Neural cell (in vitro differentiated cells): ENCODE measurements around the gene FGD5. TPM values are rescaled to one million over a fixed set of nuclear protein-coding genes. Genes with fewer than 3 reads are reported as not detected.
A peak's percentile ranks its signal among the peaks of the same experiment; 100 is the strongest.

Experiments used
- H2AFZ ChIP-seq: fragments of 200-600, 300-800 bp; sonication (generic), shearing (Covaris generic); 2 replicates; pipeline ENCODE4 v1.6.0; 2014; ENCODE audit warnings: low read depth, mild to moderate bottlenecking, antibody characterized with exemption, low read length, moderate library complexity
- H3F3A ChIP-seq: fragments of 200-600 bp; shearing (Covaris generic); 2 replicates; pipeline ENCODE4 v1.6.1; 2016; ENCODE audit warnings: mild to moderate bottlenecking, moderate library complexity, mixed read lengths, antibody characterized with exemption, low read length; ENCODE audit not compliant: insufficient read depth, poor library complexity, severe bottlenecking
- H3K27ac ChIP-seq: fragments of 200-600, 300-800 bp; sonication (generic), shearing (Covaris generic); 2 replicates; pipeline ENCODE4 v1.5.1; 2014; ENCODE audit warnings: mild to moderate bottlenecking, low read length, moderate library complexity
- H3K27me3 ChIP-seq: fragments of 300-800, 200-600 bp; sonication (generic), shearing (Covaris generic); 2 replicates; pipeline ENCODE4 v1.6.0; 2014; ENCODE audit warnings: mild to moderate bottlenecking, low read depth, low read length, moderate library complexity; ENCODE audit not compliant: insufficient read depth
- H3K36me3 ChIP-seq: fragments of 300-800, 200-600 bp; sonication (generic), shearing (Covaris generic); 2 replicates; pipeline ENCODE4 v1.5.1; 2014; ENCODE audit warnings: mild to moderate bottlenecking, antibody characterized with exemption, low read length, moderate library complexity; ENCODE audit not compliant: insufficient read depth
- H3K4me2 ChIP-seq: fragments of 300-800, 200-600 bp; sonication (generic), shearing (Covaris generic); 2 replicates; pipeline ENCODE4 v1.6.0; 2014; ENCODE audit warnings: mild to moderate bottlenecking, low read length
- H3K4me3 ChIP-seq: fragments of 300-800, 200-600 bp; sonication (generic), shearing (Covaris generic); 2 replicates; pipeline ENCODE4 v1.5.1; 2014; ENCODE audit warnings: mild to moderate bottlenecking, low read length, moderate library complexity
- H3K79me2 ChIP-seq: fragments of 200-600 bp; shearing (Covaris generic); replicated peaks from 2 replicates; pipeline ENCODE4 v1.6.0; 2014; ENCODE audit warnings: mild to moderate bottlenecking, low read length, moderate library complexity; ENCODE audit not compliant: insufficient read depth
- H3K9ac ChIP-seq: fragments of 300-800, 200-600 bp; sonication (generic), shearing (Covaris generic); 2 replicates; pipeline ENCODE4 v1.6.1; 2016; ENCODE audit warnings: mild to moderate bottlenecking, low read length, mixed read lengths
- H3K9me2 ChIP-seq: fragments of 200-600 bp; shearing (Covaris generic); 2 replicates; pipeline ENCODE4 v1.6.1; 2016; ENCODE audit warnings: mild to moderate bottlenecking, low read length, mixed read lengths; ENCODE audit not compliant: insufficient read depth
- H3K9me3 ChIP-seq: fragments of 200-600, 300-800 bp; sonication (generic), shearing (Covaris generic); 2 replicates; pipeline ENCODE4 v1.6.1; 2016; ENCODE audit warnings: mild to moderate bottlenecking, mixed run types, low read length, moderate library complexity, mixed read lengths
- H4K20me1 ChIP-seq: fragments of 200-600 bp; shearing (Covaris generic); 2 replicates; pipeline ENCODE4 v1.6.1; 2016; ENCODE audit warnings: mild to moderate bottlenecking, mixed run types; ENCODE audit not compliant: insufficient read depth
- EP300 ChIP-seq: fragments of 450-650 bp; conservative IDR thresholded peaks from 2 replicates; pipeline ENCODE4 v1.6.1; 2014; ENCODE audit warnings: antibody characterized with exemption, mild to moderate bottlenecking, moderate library complexity; ENCODE audit not compliant: poor library complexity, severe bottlenecking
- EZH2 ChIP-seq: fragments of 200-600, 300-800 bp; shearing (Covaris generic), sonication (generic); IDR thresholded peaks from 2 replicates; pipeline ENCODE4 v1.6.1; 2014; ENCODE audit warnings: antibody characterized with exemption, low read length, borderline replicate concordance, mild to moderate bottlenecking; ENCODE audit not compliant: insufficient read depth, poor library complexity, severe bottlenecking
- MXI1 ChIP-seq: fragments of 450-650 bp; conservative IDR thresholded peaks from 2 replicates; pipeline ENCODE4 v1.6.1; 2014; ENCODE audit warnings: antibody characterized with exemption, mild to moderate bottlenecking; ENCODE audit not compliant: poor library complexity, severe bottlenecking
- POLR2AphosphoS5 ChIP-seq: IDR thresholded peaks from 2 replicates; pipeline ENCODE4 v1.6.1; 2012
- RAD21 ChIP-seq: fragments of 450-650 bp; conservative IDR thresholded peaks from 2 replicates; pipeline ENCODE4 v1.6.1; 2014; ENCODE audit warnings: antibody characterized with exemption, mild to moderate bottlenecking, moderate library complexity
- SMC3 ChIP-seq: fragments of 450-650 bp; conservative IDR thresholded peaks from 2 replicates; pipeline ENCODE4 v1.6.1; 2014; ENCODE audit warnings: antibody characterized with exemption, mild to moderate bottlenecking, moderate library complexity; ENCODE audit not compliant: poor library complexity
- TAF1 ChIP-seq: IDR thresholded peaks from 2 replicates; pipeline ENCODE4 v1.6.1; 2012; ENCODE audit warnings: low read depth
- polyA plus RNA-seq: library from polyadenylated mRNA; depleted of rRNA; stranded (reverse); fragments of >200 nt; gene quantifications from 2 replicates; pipeline ENCODE4 v1.2.3, GENCODE V29; 2014
- TF ChIP-seq, protein P1 (sequence below): IDR thresholded peaks from 2 replicates; pipeline ENCODE4 v1.6.1; 2012; ENCODE audit warnings: borderline replicate concordance
- TF ChIP-seq, protein P2 (sequence below): fragments of 450-650 bp; IDR thresholded peaks from 2 replicates; pipeline ENCODE4 v1.5.1; 2014; ENCODE audit warnings: antibody characterized with exemption, mild to moderate bottlenecking, moderate library complexity; ENCODE audit not compliant: poor library complexity, severe bottlenecking

FGD5 gene
- polyA plus RNA-seq, 1 donor from 2014 or later: not detected

DNA sequence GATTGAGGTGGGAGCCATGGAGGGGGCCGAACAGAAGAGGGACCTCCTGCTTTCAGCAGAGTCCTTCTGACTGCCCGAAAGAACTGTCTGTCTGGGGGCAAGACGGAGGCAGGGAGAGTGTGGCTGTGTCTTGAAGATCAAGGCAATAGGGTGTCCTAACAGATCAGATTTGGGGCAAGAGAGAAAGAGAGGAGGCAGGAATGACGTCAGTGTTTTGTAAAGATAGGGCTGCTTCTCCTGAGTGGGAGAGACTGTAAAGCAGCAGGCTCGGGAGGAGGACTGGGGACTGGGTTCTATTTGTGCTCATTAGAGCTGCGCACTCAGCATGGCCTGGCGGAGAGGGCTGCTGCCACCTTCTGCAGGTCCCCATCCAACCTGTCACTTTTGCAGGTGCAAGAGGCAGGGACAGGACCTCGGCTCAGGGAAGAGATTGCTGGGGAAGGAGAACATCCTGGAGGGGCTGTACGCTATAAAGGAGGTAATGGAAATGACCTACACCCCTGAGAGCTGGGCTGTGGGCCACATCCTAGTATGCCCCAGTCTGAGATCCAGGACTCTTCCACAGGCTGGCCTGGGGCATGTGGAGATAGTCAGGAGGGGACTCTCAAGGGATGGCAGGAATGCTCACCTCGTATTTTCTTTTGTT, 29.0 kb upstream of the FGD5 start:
- no peak overlapping the region for H3K4me3 ChIP-seq
- H3K9me2 ChIP-seq: no peaks in the 10 kb centered on the region
- H3K36me3 ChIP-seq: no peaks in the 10 kb centered on the region
- no peaks in the 10 kb centered on the region for H3K27me3 ChIP-seq
- no peaks in the 10 kb centered on the region for H4K20me1 ChIP-seq
- no peaks in the 10 kb centered on the region for H3F3A ChIP-seq
- H3K9me3 ChIP-seq: peaks cover 3% of the 10 kb centered on the region
- H3K4me2 ChIP-seq: no peak overlapping the region
- H2AFZ ChIP-seq: no peak overlapping the region
- no peak for TF ChIP-seq TAF1
- TF ChIP-seq, protein P1, sequence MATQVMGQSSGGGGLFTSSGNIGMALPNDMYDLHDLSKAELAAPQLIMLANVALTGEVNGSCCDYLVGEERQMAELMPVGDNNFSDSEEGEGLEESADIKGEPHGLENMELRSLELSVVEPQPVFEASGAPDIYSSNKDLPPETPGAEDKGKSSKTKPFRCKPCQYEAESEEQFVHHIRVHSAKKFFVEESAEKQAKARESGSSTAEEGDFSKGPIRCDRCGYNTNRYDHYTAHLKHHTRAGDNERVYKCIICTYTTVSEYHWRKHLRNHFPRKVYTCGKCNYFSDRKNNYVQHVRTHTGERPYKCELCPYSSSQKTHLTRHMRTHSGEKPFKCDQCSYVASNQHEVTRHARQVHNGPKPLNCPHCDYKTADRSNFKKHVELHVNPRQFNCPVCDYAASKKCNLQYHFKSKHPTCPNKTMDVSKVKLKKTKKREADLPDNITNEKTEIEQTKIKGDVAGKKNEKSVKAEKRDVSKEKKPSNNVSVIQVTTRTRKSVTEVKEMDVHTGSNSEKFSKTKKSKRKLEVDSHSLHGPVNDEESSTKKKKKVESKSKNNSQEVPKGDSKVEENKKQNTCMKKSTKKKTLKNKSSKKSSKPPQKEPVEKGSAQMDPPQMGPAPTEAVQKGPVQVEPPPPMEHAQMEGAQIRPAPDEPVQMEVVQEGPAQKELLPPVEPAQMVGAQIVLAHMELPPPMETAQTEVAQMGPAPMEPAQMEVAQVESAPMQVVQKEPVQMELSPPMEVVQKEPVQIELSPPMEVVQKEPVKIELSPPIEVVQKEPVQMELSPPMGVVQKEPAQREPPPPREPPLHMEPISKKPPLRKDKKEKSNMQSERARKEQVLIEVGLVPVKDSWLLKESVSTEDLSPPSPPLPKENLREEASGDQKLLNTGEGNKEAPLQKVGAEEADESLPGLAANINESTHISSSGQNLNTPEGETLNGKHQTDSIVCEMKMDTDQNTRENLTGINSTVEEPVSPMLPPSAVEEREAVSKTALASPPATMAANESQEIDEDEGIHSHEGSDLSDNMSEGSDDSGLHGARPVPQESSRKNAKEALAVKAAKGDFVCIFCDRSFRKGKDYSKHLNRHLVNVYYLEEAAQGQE: no peak
- no peak for TF ChIP-seq EZH2
- TF ChIP-seq MXI1: no peak
- no peak for TF ChIP-seq RAD21
- TF ChIP-seq EP300: no peak
- TF ChIP-seq, protein P2, sequence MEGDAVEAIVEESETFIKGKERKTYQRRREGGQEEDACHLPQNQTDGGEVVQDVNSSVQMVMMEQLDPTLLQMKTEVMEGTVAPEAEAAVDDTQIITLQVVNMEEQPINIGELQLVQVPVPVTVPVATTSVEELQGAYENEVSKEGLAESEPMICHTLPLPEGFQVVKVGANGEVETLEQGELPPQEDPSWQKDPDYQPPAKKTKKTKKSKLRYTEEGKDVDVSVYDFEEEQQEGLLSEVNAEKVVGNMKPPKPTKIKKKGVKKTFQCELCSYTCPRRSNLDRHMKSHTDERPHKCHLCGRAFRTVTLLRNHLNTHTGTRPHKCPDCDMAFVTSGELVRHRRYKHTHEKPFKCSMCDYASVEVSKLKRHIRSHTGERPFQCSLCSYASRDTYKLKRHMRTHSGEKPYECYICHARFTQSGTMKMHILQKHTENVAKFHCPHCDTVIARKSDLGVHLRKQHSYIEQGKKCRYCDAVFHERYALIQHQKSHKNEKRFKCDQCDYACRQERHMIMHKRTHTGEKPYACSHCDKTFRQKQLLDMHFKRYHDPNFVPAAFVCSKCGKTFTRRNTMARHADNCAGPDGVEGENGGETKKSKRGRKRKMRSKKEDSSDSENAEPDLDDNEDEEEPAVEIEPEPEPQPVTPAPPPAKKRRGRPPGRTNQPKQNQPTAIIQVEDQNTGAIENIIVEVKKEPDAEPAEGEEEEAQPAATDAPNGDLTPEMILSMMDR: no peak
- H3K27ac ChIP-seq: no peak overlapping the region
- no peaks in the 10 kb centered on the region for H3K79me2 ChIP-seq
- no peak overlapping the region for H3K9ac ChIP-seq

DNA sequence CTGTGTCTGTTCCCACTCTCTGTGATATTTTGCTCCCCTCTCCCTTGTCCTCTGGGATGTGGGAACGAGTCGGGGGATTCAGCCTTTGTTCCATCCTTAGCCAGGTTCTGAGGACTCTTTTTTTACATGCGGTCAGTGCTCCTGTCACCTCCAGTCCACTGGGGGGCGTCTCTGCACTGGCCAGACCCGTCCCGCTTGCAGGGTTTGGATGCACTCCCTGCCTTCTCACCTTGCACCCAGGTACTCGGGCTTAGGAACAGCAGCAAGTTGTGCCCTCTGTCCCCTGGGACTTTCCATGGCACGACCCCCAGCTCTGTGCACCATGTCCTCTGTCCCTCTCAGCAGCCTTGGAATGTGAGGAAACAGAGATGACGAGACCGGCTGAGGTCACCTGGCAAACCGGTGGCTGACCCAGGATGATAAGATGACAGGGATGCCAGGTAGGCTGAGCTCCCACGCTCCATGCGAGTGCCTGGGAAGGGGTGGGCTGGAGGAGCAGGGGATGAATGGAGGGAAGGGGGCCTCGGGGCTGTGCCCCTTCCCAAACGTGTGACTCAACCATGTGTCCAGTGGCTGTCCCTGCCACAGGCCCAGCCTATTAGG, 27.3 kb upstream of the FGD5 start:
- Histone ChIP-seq H3K79me2 (no peaks in the 10 kb centered on the region), H3K27ac (no peak overlapping the region), H3K27me3 (no peaks in the 10 kb centered on the region), H3K36me3 (no peaks in the 10 kb centered on the region), H3K9me2 (no peaks in the 10 kb centered on the region), H3K9ac (no peak overlapping the region), H2AFZ (no peak overlapping the region), H4K20me1 (no peaks in the 10 kb centered on the region), H3K4me2 (no peak overlapping the region), H3K9me3 (no peaks in the 10 kb centered on the region), H3K4me3 (no peak overlapping the region), H3F3A (no peaks in the 10 kb centered on the region)
- TF ChIP-seq EZH2 (no peak), TAF1 (no peak), EP300 (no peak), MXI1 (no peak), POLR2AphosphoS5 (no peak), SMC3 (peak; percentile 25), RAD21 (peak; percentile 34)
- TF ChIP-seq, protein P2: peak; percentile 43
- TF ChIP-seq, protein P1: no peak
